Measurements from ENCODE around the gene GRIK1.

The GRIK1 gene

GRCh38 chr21:29786496-29787360 is 153.1 kb downstream of the GRIK1 start:
- DNase-seq (ENCODE audit: low read depth) = no peak

DNA sequence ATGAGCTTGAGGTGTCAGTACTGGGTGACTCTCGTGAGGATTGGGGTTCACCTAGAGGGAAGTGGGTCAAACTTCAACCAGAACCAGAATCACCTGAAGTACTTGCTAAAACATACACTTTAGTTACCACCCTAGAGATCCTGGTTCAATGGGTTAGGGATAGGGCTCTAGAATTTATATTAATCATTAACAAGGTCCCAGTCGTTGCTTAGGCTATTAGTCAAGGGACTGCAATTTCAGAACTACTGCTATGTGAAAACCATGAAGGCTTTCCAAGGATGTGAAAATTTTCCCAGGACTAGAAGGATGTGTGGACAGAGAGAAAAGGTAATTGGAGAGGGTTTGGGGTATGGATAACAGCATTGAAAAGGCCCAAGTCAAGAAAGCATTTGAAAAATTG is 162.6 kb downstream of the GRIK1 start:
- DNase-seq (ENCODE audit: low read depth) = no peak

DNA sequence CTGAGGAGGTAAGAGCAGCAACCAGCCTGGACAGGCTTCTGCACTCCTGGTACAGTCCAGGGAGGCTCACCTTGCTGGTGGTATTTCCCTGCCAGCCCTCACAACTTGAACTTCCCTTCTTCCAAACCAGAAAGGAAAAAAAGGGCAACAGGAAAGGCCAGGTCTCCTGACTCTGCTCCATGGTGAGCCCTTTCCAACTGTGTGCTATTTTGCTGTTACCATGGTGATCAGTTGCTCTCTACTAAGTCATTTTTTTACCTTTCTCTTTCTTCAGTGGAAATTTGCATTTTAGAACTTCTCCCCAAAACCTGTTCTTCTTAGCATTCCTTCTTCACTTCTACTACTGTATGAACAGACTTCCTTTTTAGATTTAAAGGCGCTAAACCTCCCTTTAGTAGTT is 164.3 kb downstream of the GRIK1 start:
- DNase-seq (ENCODE audit: low read depth) = no peak

DNA sequence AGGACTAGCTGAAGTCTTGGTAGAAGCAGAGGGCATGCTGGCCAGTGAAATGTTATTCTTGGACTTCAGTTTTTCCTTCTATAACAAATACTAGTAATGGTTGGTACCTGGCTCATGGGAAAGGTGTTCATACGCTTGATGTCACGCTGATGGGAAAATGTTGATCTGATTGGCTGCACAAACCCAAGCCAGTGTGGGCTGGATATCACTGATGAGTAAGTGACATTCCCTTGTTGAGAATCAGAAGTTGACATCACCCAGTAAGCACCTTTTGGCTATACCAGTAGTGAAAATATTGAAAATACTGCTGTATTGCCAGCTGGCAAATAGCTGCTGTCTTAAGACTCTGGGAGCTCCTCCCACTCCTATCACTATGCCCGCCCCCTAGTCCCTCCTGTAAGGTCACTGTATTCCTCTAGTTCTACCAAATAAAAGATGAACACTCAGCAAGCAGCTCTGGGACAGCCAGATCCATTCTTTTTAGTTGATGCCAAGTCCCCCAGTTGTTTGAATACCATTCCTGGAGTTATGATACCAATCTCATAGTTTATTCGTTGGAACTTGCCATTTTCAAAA is 168.2 kb downstream of the GRIK1 start:
- DNase-seq (ENCODE audit: low read depth) = no peak

DNA sequence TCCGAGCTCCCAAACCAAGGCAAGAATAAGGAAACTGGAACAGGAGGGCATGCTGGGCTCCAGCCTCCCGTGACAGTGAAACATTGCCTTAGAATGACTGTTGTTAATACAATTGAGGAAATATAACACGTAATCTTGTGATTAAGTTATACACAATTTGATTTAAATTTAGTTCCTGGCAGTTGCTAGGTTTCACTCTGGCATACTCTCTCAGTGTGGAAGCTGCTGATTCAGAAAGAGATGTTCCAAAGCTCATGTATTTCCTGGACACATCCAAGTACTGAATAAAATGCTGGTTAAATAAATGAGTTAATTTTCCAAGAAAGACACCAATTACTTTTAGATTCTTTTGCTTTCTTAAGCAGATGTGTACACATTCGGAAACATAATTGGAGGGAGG is 176.1 kb downstream of the GRIK1 start:
- DNase-seq (ENCODE audit: low read depth) = no peak

DNA sequence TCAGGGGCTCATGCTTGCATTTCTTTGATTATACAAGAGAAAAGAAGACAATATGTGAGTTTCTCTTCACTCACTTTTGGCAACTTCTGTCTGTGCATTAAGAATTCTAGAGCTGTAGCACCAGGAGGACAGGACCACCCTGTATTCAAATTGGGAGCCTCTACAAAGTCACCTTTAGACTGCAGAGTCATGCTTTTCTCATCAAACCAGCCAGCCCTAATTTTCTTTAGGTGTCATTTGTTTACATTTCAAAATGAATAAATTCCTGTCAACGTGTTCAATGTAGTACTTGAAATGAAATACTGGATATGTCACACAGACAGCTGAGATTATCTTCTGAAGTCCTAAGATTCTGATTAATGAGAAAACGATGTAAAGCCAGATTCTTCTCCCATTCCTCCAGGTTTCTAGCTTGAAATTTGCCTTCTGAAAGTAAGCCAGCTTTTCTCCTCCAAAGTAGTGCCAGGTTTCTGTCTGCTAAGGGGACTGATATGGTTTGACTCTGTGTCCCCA is 177.2 kb downstream of the GRIK1 start:
- no peak for DNase-seq (ENCODE audit: low read depth)

GRCh38 chr21:29753216-29753615 is 186.6 kb downstream of the GRIK1 start:
- DNase-seq (ENCODE audit: low read depth) = no peak

- no peak for DNase-seq (ENCODE audit: low read depth)
These were observed 188.2 kb downstream of the GRIK1 start for GRCh38 chr21:29751473-29752185.

- DNase-seq (ENCODE audit: low read depth) = no peak
These were observed 189.8 kb downstream of the GRIK1 start for GRCh38 chr21:29749957-29750356.

GRCh38 chr21:29749223-29749622 is 190.6 kb downstream of the GRIK1 start:
- no peak for DNase-seq (ENCODE audit: low read depth)

- DNase-seq (ENCODE audit: low read depth) = no peak
These were observed 191.2 kb downstream of the GRIK1 start for GRCh38 chr21:29748391-29749167.

GRCh38 chr21:29741761-29742160 is 198.0 kb downstream of the GRIK1 start:
- DNase-seq (ENCODE audit: low read depth) = no peak

GRCh38 chr21:29739176-29739575 is 200.6 kb downstream of the GRIK1 start:
- DNase-seq (ENCODE audit: low read depth) = no peak

DNA sequence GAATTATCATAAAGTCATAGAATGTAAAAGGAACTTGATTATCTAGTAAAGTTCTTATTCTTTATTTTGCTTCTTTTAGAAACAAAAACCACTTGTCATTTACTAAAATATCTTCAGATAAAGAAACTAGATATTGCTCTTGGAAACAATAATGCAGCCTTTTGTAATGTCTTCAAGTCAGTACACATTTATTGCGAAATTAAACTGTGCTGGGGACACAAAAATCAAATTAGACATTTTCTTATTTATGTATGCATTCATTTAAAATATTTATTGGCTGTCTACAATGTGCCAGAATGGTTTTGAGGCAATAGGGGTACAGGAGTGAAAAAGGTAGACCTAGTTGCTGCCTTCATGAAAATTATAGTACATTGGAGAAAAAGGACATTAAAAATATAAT is 201.1 kb downstream of the GRIK1 start:
- DNase-seq (ENCODE audit: low read depth) = no peak

GRCh38 chr21:29737186-29737585 is 202.6 kb downstream of the GRIK1 start:
- no peak for DNase-seq (ENCODE audit: low read depth)

DNA sequence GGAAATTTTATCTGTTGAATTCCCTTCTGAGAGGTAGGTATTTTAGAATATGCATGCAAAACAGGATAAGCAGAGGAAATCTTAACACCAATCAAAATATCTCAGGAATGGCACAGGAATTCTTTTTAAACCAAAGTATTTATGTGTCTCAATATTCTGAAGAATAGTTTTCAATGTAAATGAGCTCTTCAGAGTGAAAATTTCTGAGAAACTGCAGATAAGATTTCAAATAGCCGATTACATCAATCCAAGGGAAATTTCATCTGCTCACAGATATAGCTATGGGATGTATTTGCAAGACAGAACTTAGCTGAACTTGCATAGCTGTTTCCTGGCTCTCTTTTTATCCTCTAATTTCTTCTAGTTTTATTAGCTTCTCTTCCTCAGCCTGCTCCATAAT is 209.5 kb downstream of the GRIK1 start:
- DNase-seq (ENCODE audit: low read depth) = no peak

GRCh38 chr21:29726044-29726443 is 213.8 kb downstream of the GRIK1 start:
- no peak for DNase-seq (ENCODE audit: low read depth)

GRCh38 chr21:29725025-29725736 is 214.6 kb downstream of the GRIK1 start:
- no peak for DNase-seq (ENCODE audit: low read depth)

DNA sequence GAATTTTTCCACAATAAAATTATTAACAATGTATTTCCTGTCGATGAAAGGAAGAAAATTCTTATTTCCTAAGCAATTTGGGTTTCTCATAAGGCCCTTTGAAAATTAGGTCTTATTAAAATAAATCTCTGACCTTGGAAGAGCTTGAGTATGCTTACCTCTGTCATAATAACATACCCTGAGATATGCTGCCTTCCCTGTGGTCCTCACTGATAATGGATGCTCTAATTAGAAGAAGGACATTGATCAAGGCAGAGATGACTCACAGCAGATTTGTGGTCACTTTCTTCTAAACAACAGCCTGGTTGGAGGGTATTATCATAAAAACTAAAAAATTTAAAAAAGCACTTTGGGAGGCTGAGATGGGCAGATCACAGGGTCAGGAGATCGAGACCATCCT is 217.8 kb downstream of the GRIK1 start:
- DNase-seq (ENCODE audit: low read depth) = no peak

DNA sequence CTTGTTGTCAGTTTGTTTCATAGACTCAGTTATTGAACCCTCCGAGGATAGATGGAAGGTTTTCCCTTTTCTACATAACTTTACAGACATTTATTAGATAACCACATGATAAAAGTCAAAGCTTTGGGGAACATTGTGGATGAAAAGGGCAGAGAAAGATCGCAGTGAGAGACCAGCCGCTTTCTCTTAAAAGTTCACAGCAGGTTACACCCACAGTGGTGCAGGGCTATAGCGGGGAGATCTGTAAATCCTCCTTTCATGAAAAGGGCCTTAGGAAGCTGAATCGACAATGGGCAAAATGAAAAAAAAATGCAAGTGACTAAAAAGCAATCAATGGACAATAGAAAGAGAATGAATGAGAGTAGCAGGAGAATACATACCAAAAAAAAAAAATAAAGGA is 218.6 kb downstream of the GRIK1 start:
- DNase-seq (ENCODE audit: low read depth) = no peak

DNA sequence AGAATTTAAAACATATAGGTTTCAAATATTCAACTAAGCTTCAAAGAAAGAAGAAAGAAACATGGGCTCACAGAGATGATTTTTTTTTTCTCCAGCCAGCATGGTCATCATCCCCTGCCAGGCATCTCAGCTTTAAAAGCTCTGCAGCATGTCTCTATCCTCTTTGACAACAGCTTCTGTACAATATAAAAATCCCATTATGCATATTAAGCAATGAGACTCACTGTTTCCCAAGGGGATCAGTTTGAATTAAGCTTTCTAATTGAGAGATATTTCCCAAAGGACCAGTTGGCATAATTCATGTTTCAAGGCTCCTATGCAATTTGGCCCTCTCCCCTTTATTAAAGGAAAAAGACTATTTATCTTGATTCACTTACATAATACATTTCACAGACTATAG is 220.3 kb downstream of the GRIK1 start:
- DNase-seq (ENCODE audit: low read depth) = no peak

All from activated T-cell treated with anti-CD3 and anti-CD28 coated beads for 24 hours (primary cell).